DOHH2 (cell line): Measurements from ENCODE around the gene MBD3L5.

Experiments used
- CTCF ChIP-seq: fragments of 200-600 bp; sonication (generic); IDR thresholded peaks from one replicate; pipeline ENCODE4 v1.5.1; 2014; ENCODE audit warnings: antibody characterized with exemption, mild to moderate bottlenecking, low read depth, low read length; ENCODE audit not compliant: poor library complexity, severe bottlenecking
- EZH2phosphoT487 ChIP-seq: fragments of 200-600 bp; sonication (generic); IDR thresholded peaks from 2 replicates; pipeline ENCODE4 v1.6.1; 2017; ENCODE audit warnings: borderline replicate concordance, mild to moderate bottlenecking, antibody characterized with exemption, low read length, moderate library complexity, mixed read lengths

GRCh38 chr19:7068599-7068998 is 38.2 kb downstream of the MBD3L5 start:
- TF ChIP-seq CTCF (no peak), EZH2phosphoT487 (no peak)
